D341Med (cell line): ENCODE data around the gene HELLS.
"Not testable (repeated sequence)": the region's sequence is repeated elsewhere in the genome, so short reads cannot be mapped to it uniquely, and the experiment has no call there.

ENCODE experiments used
- DNase-seq: peaks from one replicate; pipeline ENCODE4 v3.0.0; 2012; ENCODE audit warnings: low spot score

Gene HELLS

GRCh38 chr10:94545391-94546048 is at the start of gene HELLS:
TSS of gene HELLS (plus strand) at chr10:94545788. CDS start at chr10:94545922, 134 bp downstream.
- peak; percentile 87 for DNase-seq

GRCh38 chr10:94496010-94496409 is 49.6 kb upstream of the HELLS start:
- DNase-seq, result no peak

- no peak for DNase-seq
Measured at GRCh38 chr10:94496646-94497045, 48.9 kb upstream of the HELLS start.

GRCh38 chr10:94500063-94500462 is 45.5 kb upstream of the HELLS start:
- DNase-seq, result peak; percentile 17

- DNase-seq, result no peak
Measured at GRCh38 chr10:94521276-94522250, 24.0 kb upstream of the HELLS start.

GRCh38 chr10:94524146-94524545 is 21.4 kb upstream of the HELLS start:
- no peak for DNase-seq

- DNase-seq, result no peak
Measured at GRCh38 chr10:94524711-94525110, 20.9 kb upstream of the HELLS start.

GRCh38 chr10:94531550-94531949 is 14.0 kb upstream of the HELLS start:
- not testable (repeated sequence) for DNase-seq

GRCh38 chr10:94533027-94533426 is 12.6 kb upstream of the HELLS start:
- DNase-seq, result no peak

- DNase-seq, result not testable (repeated sequence)
Measured at GRCh38 chr10:94542282-94542681, 3.3 kb upstream of the HELLS start.

GRCh38 chr10:94546049-94546900 is 687 bp downstream of the HELLS start:
- no peak for DNase-seq

- DNase-seq, result no peak
Measured at GRCh38 chr10:94546901-94547185, 1.3 kb downstream of the HELLS start.

- no peak for DNase-seq
Measured at GRCh38 chr10:94549221-94549620, 3.6 kb downstream of the HELLS start.

- not testable (repeated sequence) for DNase-seq
Measured at GRCh38 chr10:94567714-94568307, 22.2 kb downstream of the HELLS start.

GRCh38 chr10:94571081-94571480 is 25.5 kb downstream of the HELLS start:
- no peak for DNase-seq

- DNase-seq, result no peak
Measured at GRCh38 chr10:94571528-94571927, 25.9 kb downstream of the HELLS start.

GRCh38 chr10:94578790-94579189 is 33.2 kb downstream of the HELLS start:
- no peak for DNase-seq

- no peak for DNase-seq
Measured at GRCh38 chr10:94583124-94583523, 37.5 kb downstream of the HELLS start.

- no peak for DNase-seq
Measured at GRCh38 chr10:94591461-94592205, 46.0 kb downstream of the HELLS start.

GRCh38 chr10:94602729-94603515 is 57.3 kb downstream of the HELLS start:
- DNase-seq, result no peak
